A549 (cell line): ENCODE measurements around the gene MANSC1. TPM values are rescaled to one million over a fixed set of nuclear protein-coding genes. Genes with fewer than 3 reads are reported as not detected.

Experiments used
- ATAC-seq, 2 experiments: fragments of 200-7000 bp in 1 of 2; fragments of >200 bp in 1 of 2; cut with Nextera tagmentation in 1 of 2; cut with Tn5 transposase in 1 of 2; 3 replicates each; pipeline versions ENCODE4 v1.8.0 to v1.9.1; 2018 to 2020; ENCODE audit warnings: mild to moderate bottlenecking in 1 of 2, moderate library complexity in 1 of 2
- CTCF ChIA-PET: fragments of 300-600 bp; sonication (Branson Sonifier 250); formaldehyde crosslinking; extraction: SDS; loops from one replicate; lab custom pipeline; 2021; ENCODE audit warnings: antibody characterized with exemption, inconsistent platforms; lab: Yijun Ruan, JAX
- POLR2A ChIA-PET: fragments of 350-600 bp; formaldehyde crosslinking; extraction: SDS; loops from one replicate; lab custom pipeline; 2021; ENCODE audit warnings: antibody characterized with exemption, inconsistent platforms; lab: Yijun Ruan, JAX
- DNase-seq, 2 experiments: peaks; one replicate each; pipeline versions ENCODE4 v3.0.0 to v3.0.0-alpha.2; 2011 to 2016; ENCODE audit warnings: low read depth in 1 of 2, low spot score in 1 of 2
- FAIRE-seq: peaks from 2 replicates; lab custom pipeline; 2011; peaks lifted over from hg19 to GRCh38; lab: Jason Lieb, UNC
- H3K27ac ChIP-seq, 2 experiments: fragments of >200 bp; sonication (Bioruptor Twin); formaldehyde crosslinking; 3 replicates each; pipeline ENCODE4 v1.5.1; 2016 to 2017
- H3K4me1 ChIP-seq: fragments of >200 bp; sonication (Bioruptor Twin); formaldehyde crosslinking; 3 replicates; pipeline ENCODE4 v1.6.1; 2016
- H3K4me2 ChIP-seq: fragments of >200 bp; sonication (Bioruptor Twin); formaldehyde crosslinking; 3 replicates; pipeline ENCODE4 v1.6.1; 2016
- H3K4me3 ChIP-seq: fragments of >200 bp; sonication (Bioruptor Twin); formaldehyde crosslinking; 3 replicates; pipeline ENCODE4 v1.5.1; 2016
- H3K9me3 ChIP-seq: fragments of >200 bp; sonication (Bioruptor Twin); formaldehyde crosslinking; 3 replicates; pipeline ENCODE4 v1.6.1; 2016
- CBX2 ChIP-seq: fragments of 200-600 bp; sonication (generic); IDR thresholded peaks from 2 replicates; pipeline ENCODE4 v1.6.1; 2016; ENCODE audit warnings: low read depth, mild to moderate bottlenecking, borderline replicate concordance
- CBX8 ChIP-seq: fragments of 200-600 bp; sonication (generic); IDR thresholded peaks from 2 replicates; pipeline ENCODE4 v1.6.1; 2016
- CEBPB ChIP-seq, 2 experiments: fragments of >200 bp in 1 of 2; sonication (Bioruptor Twin) in 1 of 2; formaldehyde crosslinking in 1 of 2; IDR thresholded peaks; 2 replicates each; pipeline ENCODE4 v1.6.1; 2012 to 2016
- CHD4 ChIP-seq: fragments of 200-600 bp; sonication (generic); IDR thresholded peaks from 2 replicates; pipeline ENCODE4 v1.6.1; 2016; ENCODE audit warnings: antibody characterized with exemption, mild to moderate bottlenecking, borderline replicate concordance
- CTCF ChIP-seq: fragments of >200 bp; sonication (Bioruptor Twin); formaldehyde crosslinking; IDR thresholded peaks from 3 replicates; pipeline ENCODE4 v1.5.1; 2016
- EHF ChIP-seq: fragments of 250-450 bp; sonication (Bioruptor Pico); IDR thresholded peaks from 2 replicates; pipeline ENCODE4 v1.5.0; 2020; ENCODE audit warnings: mild to moderate bottlenecking
- EHMT2 ChIP-seq: fragments of 200-600 bp; sonication (generic); IDR thresholded peaks from 2 replicates; pipeline ENCODE4 v1.6.1; 2016; ENCODE audit warnings: antibody characterized with exemption, low read depth, mild to moderate bottlenecking, moderate library complexity
- ELK1 ChIP-seq: fragments of 150-350 bp; IDR thresholded peaks from 2 replicates; pipeline ENCODE4 v1.6.1; 2014; ENCODE audit warnings: low read depth, mild to moderate bottlenecking, low read length
- ESRRA ChIP-seq: fragments of 150-350 bp; IDR thresholded peaks from 2 replicates; pipeline ENCODE4 v1.6.1; 2014; ENCODE audit warnings: mild to moderate bottlenecking, low read length, borderline replicate concordance
- GATA3 ChIP-seq: IDR thresholded peaks from 2 replicates; pipeline ENCODE4 v1.6.1; 2012; ENCODE audit warnings: borderline replicate concordance
- HDAC2 ChIP-seq: fragments of 200-600 bp; sonication (generic); IDR thresholded peaks from 2 replicates; pipeline ENCODE4 v1.6.1; 2016
- HES2 ChIP-seq: fragments of >200 bp; sonication (Bioruptor Twin); formaldehyde crosslinking; IDR thresholded peaks from 2 replicates; pipeline ENCODE4 v1.6.1; 2016
- HMGXB4 ChIP-seq: fragments of 250-450 bp; sonication (Bioruptor Pico); IDR thresholded peaks from 2 replicates; pipeline ENCODE4 v1.5.0; 2021; ENCODE audit warnings: mild to moderate bottlenecking, moderate library complexity, borderline replicate concordance
- HOXB13 ChIP-seq: fragments of 250-450 bp; sonication (Bioruptor Pico); IDR thresholded peaks from 2 replicates; pipeline ENCODE4 v1.5.0; 2020; ENCODE audit warnings: low read depth, mild to moderate bottlenecking, moderate library complexity
- HOXB5 ChIP-seq: fragments of 250-450 bp; sonication (Bioruptor Pico); IDR thresholded peaks from 2 replicates; pipeline ENCODE4 v1.5.0; 2020; ENCODE audit warnings: mild to moderate bottlenecking, moderate library complexity
- JUNB ChIP-seq: fragments of >200 bp; sonication (Bioruptor Twin); formaldehyde crosslinking; IDR thresholded peaks from 2 replicates; pipeline ENCODE4 v1.6.1; 2016
- MAFK ChIP-seq: fragments of 450-650 bp; IDR thresholded peaks from 2 replicates; pipeline ENCODE4 v1.6.1; 2014; ENCODE audit not compliant: partially characterized antibody
- MAZ ChIP-seq: fragments of 150-350 bp; IDR thresholded peaks from 2 replicates; pipeline ENCODE4 v1.6.1; 2014; ENCODE audit warnings: antibody characterized with exemption, low read depth, low read length, borderline replicate concordance
- NR3C1 ChIP-seq: fragments of >200 bp; sonication (Bioruptor Twin); formaldehyde crosslinking; IDR thresholded peaks from 3 replicates; pipeline ENCODE4 v1.6.1; 2017
- POLR2A ChIP-seq: IDR thresholded peaks from 2 replicates; pipeline ENCODE4 v1.6.1; 2012; ENCODE audit warnings: mild to moderate bottlenecking, low read length
- RAD21 ChIP-seq, 2 experiments: fragments of >200 bp in 1 of 2; sonication (Bioruptor Twin) in 1 of 2; formaldehyde crosslinking in 1 of 2; IDR thresholded peaks in 1 of 2; conservative IDR thresholded peaks in 1 of 2; 2 replicates in 1 of 2; 3 replicates in 1 of 2; pipeline ENCODE4 v1.6.1; 2012 to 2018; ENCODE audit warnings: inconsistent platforms in 1 of 2
- RNF2 ChIP-seq: fragments of 200-600 bp; sonication (generic); IDR thresholded peaks from 2 replicates; pipeline ENCODE4 v1.6.1; 2016; ENCODE audit warnings: low read depth, mild to moderate bottlenecking, antibody characterized with exemption, moderate library complexity, borderline replicate concordance
- SMC3 ChIP-seq: fragments of >200 bp; sonication (Bioruptor Twin); formaldehyde crosslinking; IDR thresholded peaks from 3 replicates; pipeline ENCODE4 v1.6.1; 2018; ENCODE audit warnings: inconsistent platforms
- TFCP2L1 ChIP-seq: fragments of 250-450 bp; sonication (Bioruptor Pico); IDR thresholded peaks from 2 replicates; pipeline ENCODE4 v1.5.0; 2021; ENCODE audit warnings: mild to moderate bottlenecking
- ZC3H11A ChIP-seq: fragments of 450-650 bp; IDR thresholded peaks from 2 replicates; pipeline ENCODE4 v1.6.1; 2014; ENCODE audit warnings: antibody characterized with exemption, mild to moderate bottlenecking
- ZNF302 ChIP-seq: fragments of 250-450 bp; sonication (Bioruptor Pico); IDR thresholded peaks from 2 replicates; pipeline ENCODE4 v1.9.0; 2021; ENCODE audit warnings: inconsistent platforms, mild to moderate bottlenecking, moderate library complexity
- WGBS: methylation state at CpG from one replicate; pipeline ENCODE4 v1.1.6; 2017; ENCODE audit errors: missing lambda C conversion rate; 5-methylcytosine and 5-hydroxymethylcytosine counted together
- polyA plus RNA-seq, 4 experiments: library from polyadenylated mRNA; depleted of rRNA in 3 of 4; stranded (reverse); fragments of >200 nt; fragmentation: RNase III in 1 of 4; extraction: RNeasy Plus Mini Kit Qiagen cat#74134 plus additional on column Dnase treatment in 1 of 4; gene quantifications; 2 replicates in 3 of 4; 3 replicates in 1 of 4; pipeline ENCODE4 v1.2.3, GENCODE V29; 2011 to 2017

The MANSC1 gene
- polyA plus RNA-seq, 2 of the 4 experiments (the other 2 are of a cell fraction) = 3.7 to 3.9 TPM

GRCh38 chr12:12331244-12331771 lies 18.7 kb downstream of the MANSC1 start:
- TF ChIP-seq MAFK (no peak), EHMT2 (no peak), RAD21 (conservative IDR thresholded peaks at IDR 0.05 in 1 of 2, IDR thresholded peaks at IDR 0.05 in 1 of 2) (no peak), CBX2 (no peak), NR3C1 (no peak), HMGXB4 (CRISPR knock-in tag) (no peak), HES2 (no peak), MAZ (no peak)
- no peak for DNase-seq
- Histone ChIP-seq H3K27ac (no peak overlapping the region), H3K4me1 (peaks cover 5% of the 10 kb centered on the region; the same call in 2 of the 3 replicates), H3K4me2 (no peak overlapping the region), H3K9me3 (no peaks in the 10 kb centered on the region), H3K4me3 (no peak overlapping the region)
- FAIRE-seq = no peak
- ATAC-seq = no peak
- POLR2A ChIA-PET = no interaction called here
- CTCF ChIA-PET = interaction anchor here (1.0 to 13.8 kb wide), 5 partner anchors 11 to 295 kb away, joined by 3 to 214 read pairs (median 10); no protein-coding TSS in a partner anchor
- 90% methylated on average over 7 of the region's 7 CpGs for WGBS

GRCh38 chr12:12327802-12328201 lies 22.2 kb downstream of the MANSC1 start:
- TF ChIP-seq MAZ = no peak
- no peak for TF ChIP-seq MAFK
- TF ChIP-seq POLR2A = no peak
- TF ChIP-seq GATA3 = no peak
- TF ChIP-seq EHMT2 = no peak
- no peak for TF ChIP-seq EHF (CRISPR knock-in tag)
- peak; percentile 92 for TF ChIP-seq SMC3
- peak; percentile 90 to 96 for TF ChIP-seq RAD21 (conservative IDR thresholded peaks at IDR 0.05 in 1 of 2, IDR thresholded peaks at IDR 0.05 in 1 of 2)
- no peak for TF ChIP-seq ZC3H11A
- TF ChIP-seq TFCP2L1 (CRISPR knock-in tag) = no peak
- no peak for TF ChIP-seq CHD4
- no peak for TF ChIP-seq ESRRA
- TF ChIP-seq HDAC2 = no peak
- no peak for TF ChIP-seq HOXB13 (CRISPR knock-in tag)
- no peak for TF ChIP-seq CBX2
- TF ChIP-seq CEBPB (IDR thresholded peaks at IDR 0.05) = no peak
- TF ChIP-seq HOXB5 (CRISPR knock-in tag) = no peak
- TF ChIP-seq RNF2 = no peak
- no peak for TF ChIP-seq ELK1
- TF ChIP-seq CTCF = peak; percentile 92
- TF ChIP-seq ZNF302 (CRISPR knock-in tag) = no peak
- TF ChIP-seq CBX8 = no peak
- TF ChIP-seq JUNB = no peak
- peak; percentile 61 to 68; a peak in 4 of 6 replicates for ATAC-seq
- no peaks in the 10 kb centered on the region for H3K9me3 ChIP-seq
- peak; percentile 55 to 82 for DNase-seq
- H3K4me3 ChIP-seq = no peak overlapping the region
- FAIRE-seq = peak; percentile 89
- peaks cover 5% of the 10 kb centered on the region for H3K4me1 ChIP-seq
- ChIA-PET POLR2A (interaction anchor here (1.7 kb wide), 1 partner anchor 61 kb away, joined by 6 read pairs; the partner anchor contains the start of gene LRP6), CTCF (interaction anchor here (0.5 to 13.8 kb wide), 57 partner anchors 8 to 1554 kb away, joined by 3 to 214 read pairs (median 4); partner anchors contain the start of genes BORCS5, LRP6 and MANSC1)
- peak overlapping the region; percentile 15 to 63; a peak in 4 of 6 replicates for H3K27ac ChIP-seq
- no peak overlapping the region for H3K4me2 ChIP-seq
- 0% methylated on average over 1 of the region's 1 CpG for WGBS
